Measurements from ENCODE around the gene KIF9. TPM values are rescaled to one million over a fixed set of nuclear protein-coding genes. Genes with fewer than 3 reads are reported as not detected.

The KIF9 gene
- total RNA-seq, 1 experiment from 2014 or later, result 7.1 TPM

- no TSS peak for BruUV-seq (replicated peaks)
- no peak for DNase-seq
- ChIA-PET CTCF (no interaction called here), POLR2A (no interaction called here)
- no peak overlapping the region for H3K27ac Mint-ChIP-seq (ENCODE audit: unreplicated experiment)
- Histone ChIP-seq H3K27me3 (replicated peaks; ENCODE audit: control insufficient read depth, insufficient read depth, low read length) (no peaks in the 10 kb centered on the region), H3K36me3 (ENCODE audit: control insufficient read depth, insufficient read depth, low read length) (no peaks in the 10 kb centered on the region), H3K9me3 (no peaks in the 10 kb centered on the region), H3K4me3 (ENCODE audit: low read depth, low read length) (no peak overlapping the region), H3K4me1 (no peaks in the 10 kb centered on the region)
- intact Hi-C loops (cut with micrococcal nuclease; ENCODE audit: unreplicated experiment), result no loop called here
- no peak for TF ChIP-seq CTCF (IDR thresholded peaks at IDR 0.05; ENCODE audit: insufficient read depth in 1 of 2, low read depth in 1 of 2, low read length in 1 of 2, severe bottlenecking in 1 of 2, unreplicated experiment in 1 of 2)
- no peaks in the 10 kb centered on the region for H3K4me1 Mint-ChIP-seq (ENCODE audit: low read depth, unreplicated experiment)
- H3K9me3 Mint-ChIP-seq (ENCODE audit: unreplicated experiment), result no peaks in the 10 kb centered on the region
- H3K4me3 Mint-ChIP-seq (ENCODE audit: unreplicated experiment), result no peak overlapping the region
- no peaks in the 10 kb centered on the region for H3K27me3 Mint-ChIP-seq (ENCODE audit: insufficient read depth, unreplicated experiment)
- H3K36me3 Mint-ChIP-seq (ENCODE audit: insufficient read depth, unreplicated experiment), result peaks cover 4% of the 10 kb centered on the region
These were observed 57.2 kb downstream of the KIF9 start for GRCh38 chr3:47225310-47225906.

GRCh38 chr3:47223755-47224154, 58.8 kb downstream of the KIF9 start:
- Mint-ChIP-seq H3K27ac (ENCODE audit: unreplicated experiment) (no peak overlapping the region), H3K9me3 (ENCODE audit: unreplicated experiment) (no peaks in the 10 kb centered on the region), H3K4me3 (ENCODE audit: unreplicated experiment) (no peak overlapping the region), H3K36me3 (ENCODE audit: insufficient read depth, unreplicated experiment) (peaks cover 7% of the 10 kb centered on the region), H3K4me1 (ENCODE audit: low read depth, unreplicated experiment) (no peaks in the 10 kb centered on the region), H3K27me3 (ENCODE audit: insufficient read depth, unreplicated experiment) (no peaks in the 10 kb centered on the region)
- CTCF ChIA-PET, result no interaction called here
- H3K4me3 ChIP-seq (ENCODE audit: low read depth, low read length), result no peak overlapping the region
- BruUV-seq (replicated peaks), result no TSS peak
- POLR2A ChIA-PET, result no interaction called here
- TF ChIP-seq CTCF (IDR thresholded peaks at IDR 0.05; ENCODE audit: insufficient read depth in 1 of 2, low read depth in 1 of 2, low read length in 1 of 2, severe bottlenecking in 1 of 2, unreplicated experiment in 1 of 2), result no peak
- no peaks in the 10 kb centered on the region for H3K4me1 ChIP-seq
- no peaks in the 10 kb centered on the region for H3K27me3 ChIP-seq (replicated peaks; ENCODE audit: control insufficient read depth, insufficient read depth, low read length)
- intact Hi-C loops (cut with micrococcal nuclease; ENCODE audit: unreplicated experiment), result no loop called here
- H3K9me3 ChIP-seq, result no peaks in the 10 kb centered on the region
- no peaks in the 10 kb centered on the region for H3K36me3 ChIP-seq (ENCODE audit: control insufficient read depth, insufficient read depth, low read length)
- DNase-seq, result no peak

DNA sequence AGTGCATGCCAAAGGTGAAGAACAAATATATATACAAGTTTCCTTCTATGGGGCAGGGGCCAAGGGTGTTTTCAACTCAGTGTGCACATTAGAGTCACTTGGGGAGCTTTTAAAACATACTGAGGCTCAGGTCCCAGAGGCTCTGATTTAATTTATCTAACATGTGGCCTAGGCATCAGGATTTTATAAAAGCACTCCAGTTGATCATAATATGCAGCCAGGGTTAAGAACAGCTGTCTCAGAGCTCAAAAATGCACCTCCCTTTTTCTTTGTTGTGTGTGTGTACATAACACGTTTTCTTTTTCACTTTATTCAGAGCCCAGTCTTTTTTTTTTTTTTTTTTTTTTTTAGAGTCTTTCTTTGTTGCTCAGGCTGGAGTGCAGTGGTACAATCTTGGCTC, 60.8 kb downstream of the KIF9 start:
- Histone ChIP-seq H3K36me3 (ENCODE audit: control insufficient read depth, insufficient read depth, low read length) (no peaks in the 10 kb centered on the region), H3K4me3 (ENCODE audit: low read depth, low read length) (no peak overlapping the region), H3K27me3 (replicated peaks; ENCODE audit: control insufficient read depth, insufficient read depth, low read length) (no peaks in the 10 kb centered on the region), H3K4me1 (no peaks in the 10 kb centered on the region), H3K9me3 (no peaks in the 10 kb centered on the region)
- no peaks in the 10 kb centered on the region for H3K9me3 Mint-ChIP-seq (ENCODE audit: unreplicated experiment)
- no TSS peak for BruUV-seq (replicated peaks)
- TF ChIP-seq CTCF (IDR thresholded peaks at IDR 0.05; ENCODE audit: insufficient read depth in 1 of 2, low read depth in 1 of 2, low read length in 1 of 2, severe bottlenecking in 1 of 2, unreplicated experiment in 1 of 2), result no peak
- DNase-seq, result no peak
- H3K27ac Mint-ChIP-seq (ENCODE audit: unreplicated experiment), result no peak overlapping the region
- H3K4me1 Mint-ChIP-seq (ENCODE audit: low read depth, unreplicated experiment), result no peaks in the 10 kb centered on the region
- CTCF ChIA-PET, result interaction anchor here (0.7 kb wide), 1 partner anchor 110 kb away, joined by 8 read pairs; no protein-coding TSS in a partner anchor
- peaks cover 7% of the 10 kb centered on the region for H3K36me3 Mint-ChIP-seq (ENCODE audit: insufficient read depth, unreplicated experiment)
- intact Hi-C loops (cut with micrococcal nuclease; ENCODE audit: unreplicated experiment), result no loop called here
- H3K4me3 Mint-ChIP-seq (ENCODE audit: unreplicated experiment), result no peak overlapping the region
- H3K27me3 Mint-ChIP-seq (ENCODE audit: insufficient read depth, unreplicated experiment), result no peaks in the 10 kb centered on the region
- POLR2A ChIA-PET, result interaction anchor here (0.6 to 0.7 kb wide), 2 partner anchors 12 to 159 kb away, joined by 6 to 8 read pairs; no protein-coding TSS in a partner anchor
